Calu3 (cell line): ENCODE data around the gene SRRM1. TPM values are rescaled to one million over a fixed set of nuclear protein-coding genes. Genes with fewer than 3 reads are reported as not detected.

Source experiments
- BruUV-seq: library from RNA; stranded (reverse); fragments of 400-500 nt; replicated peaks from 2 replicates; lab custom pipeline; 2021; lab: Mats Ljungman, UMichigan
- CTCF ChIA-PET: fragments of 300-600 bp; sonication (Branson Sonifier 250); formaldehyde crosslinking; loops from one replicate; lab custom pipeline; 2022; ENCODE audit warnings: antibody characterized with exemption; lab: Charles Lee
- DNase-seq: peaks from one replicate; pipeline ENCODE4 v3.0.0; 2022
- H3K27ac Mint-ChIP-seq: one replicate; pipeline ENCODE4 v1.8.0; 2022; ENCODE audit warnings: mixed read lengths; ENCODE audit not compliant: unreplicated experiment
- H3K27me3 Mint-ChIP-seq: one replicate; pipeline ENCODE4 v1.8.0; 2022; ENCODE audit warnings: mixed read lengths; ENCODE audit not compliant: unreplicated experiment
- H3K36me3 Mint-ChIP-seq: one replicate; pipeline ENCODE4 v1.8.0; 2022; ENCODE audit warnings: mild to moderate bottlenecking, moderate library complexity, mixed read lengths; ENCODE audit not compliant: insufficient read depth, unreplicated experiment
- H3K4me1 Mint-ChIP-seq: one replicate; pipeline ENCODE4 v1.8.0; 2022; ENCODE audit warnings: mild to moderate bottlenecking, low read depth, mixed read lengths; ENCODE audit not compliant: unreplicated experiment
- H3K4me3 Mint-ChIP-seq: one replicate; pipeline ENCODE4 v1.8.0; 2022; ENCODE audit warnings: mild to moderate bottlenecking, low read depth, moderate library complexity, mixed read lengths; ENCODE audit not compliant: unreplicated experiment
- H3K9me3 Mint-ChIP-seq: one replicate; pipeline ENCODE4 v1.8.0; 2022; ENCODE audit warnings: low read depth, mixed read lengths; ENCODE audit not compliant: unreplicated experiment
- CTCF ChIP-seq: fragments of 200-600 bp; IDR thresholded peaks from one replicate; pipeline ENCODE4 v1.8.0; 2022; ENCODE audit warnings: antibody characterized with exemption; ENCODE audit not compliant: unreplicated experiment
- intact Hi-C: fragments of 100-400 bp; cut with micrococcal nuclease; formaldehyde crosslinking; loops from one replicate; pipeline ENCODE4 v1.10.0; 2022; ENCODE audit not compliant: unreplicated experiment
- total RNA-seq: library from RNA; stranded (reverse); gene quantifications from 2 replicates; pipeline ENCODE4 v1.2.3, GENCODE V29; 2022

SRRM1 gene
- total RNA-seq, 1 experiment from 2014 or later, result 130 TPM

- H3K4me1 Mint-ChIP-seq, result no peaks in the 10 kb centered on the region
- H3K27ac Mint-ChIP-seq, result no peak overlapping the region
- no TSS peak for BruUV-seq
- H3K27me3 Mint-ChIP-seq, result no peaks in the 10 kb centered on the region
- intact Hi-C loops, result no loop called here
- H3K36me3 Mint-ChIP-seq, result no peaks in the 10 kb centered on the region
- no peak for DNase-seq
- no peak overlapping the region for H3K4me3 Mint-ChIP-seq
- no peaks in the 10 kb centered on the region for H3K9me3 Mint-ChIP-seq
- TF ChIP-seq CTCF, result no peak
- CTCF ChIA-PET, result no interaction called here
Measured at GRCh38 chr1:24713176-24713575, 70.1 kb downstream of the SRRM1 start.

- H3K4me1 Mint-ChIP-seq, result no peaks in the 10 kb centered on the region
Measured at GRCh38 chr1:24713736-24714135, 70.6 kb downstream of the SRRM1 start.

DNA sequence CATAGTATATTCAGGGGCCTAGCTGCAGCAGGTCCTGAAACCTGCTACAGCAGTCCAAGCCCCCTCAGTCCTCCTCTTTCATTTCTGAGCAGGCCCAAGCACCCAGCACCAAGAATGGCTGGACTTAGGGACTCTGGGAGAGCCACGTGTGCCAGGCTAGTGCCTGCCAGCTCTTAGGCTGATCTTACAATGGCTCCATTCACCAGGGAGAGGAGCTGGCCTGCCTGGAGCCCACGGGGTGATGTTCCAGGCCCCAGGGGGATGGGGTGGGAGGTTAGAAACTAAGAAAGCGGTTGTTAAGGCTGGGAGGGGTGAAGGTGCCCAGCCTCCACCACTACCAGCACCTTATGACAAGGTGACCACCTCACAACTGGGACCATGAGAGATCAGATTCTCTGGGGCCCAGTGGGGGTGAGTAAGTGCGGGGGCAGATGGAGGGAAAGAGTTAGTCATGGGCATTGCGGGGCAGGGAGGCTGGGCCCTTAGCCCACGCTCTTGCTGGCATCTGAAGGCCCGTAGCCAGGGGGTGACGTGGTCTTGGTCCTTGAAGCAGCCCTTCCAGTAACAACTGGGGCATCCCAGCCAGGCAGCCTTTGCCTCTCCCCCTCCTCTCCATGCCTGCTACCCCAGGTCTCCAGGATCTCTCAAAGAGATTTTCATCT is 71.9 kb downstream of the SRRM1 start:
- CTCF ChIA-PET, result no interaction called here
- intact Hi-C loops, result no loop called here
- DNase-seq, result no peak
- no peaks in the 10 kb centered on the region for H3K9me3 Mint-ChIP-seq
- H3K36me3 Mint-ChIP-seq, result no peaks in the 10 kb centered on the region
- H3K4me3 Mint-ChIP-seq, result no peak overlapping the region
- no TSS peak for BruUV-seq
- no peak overlapping the region for H3K27ac Mint-ChIP-seq
- TF ChIP-seq CTCF, result no peak
- H3K27me3 Mint-ChIP-seq, result no peaks in the 10 kb centered on the region
- H3K4me1 Mint-ChIP-seq, result no peaks in the 10 kb centered on the region

More at GRCh38 chr1:24713736-24714135, 70.6 kb downstream of the SRRM1 start:
- no peak for DNase-seq
- Mint-ChIP-seq H3K27ac (no peak overlapping the region), H3K4me3 (no peak overlapping the region), H3K9me3 (no peaks in the 10 kb centered on the region), H3K27me3 (no peaks in the 10 kb centered on the region), H3K36me3 (no peaks in the 10 kb centered on the region)
- intact Hi-C loops, result no loop called here
- no peak for TF ChIP-seq CTCF
- no TSS peak for BruUV-seq
- CTCF ChIA-PET, result no interaction called here

GRCh38 chr1:24715658-24716057 is 72.6 kb downstream of the SRRM1 start:
- no peak overlapping the region for H3K27ac Mint-ChIP-seq
- no TSS peak for BruUV-seq
- H3K4me1 Mint-ChIP-seq, result no peaks in the 10 kb centered on the region
- H3K36me3 Mint-ChIP-seq, result no peaks in the 10 kb centered on the region
- H3K9me3 Mint-ChIP-seq, result no peaks in the 10 kb centered on the region
- no peak overlapping the region for H3K4me3 Mint-ChIP-seq
- intact Hi-C loops, result no loop called here
- CTCF ChIA-PET, result no interaction called here
- no peak for DNase-seq
- no peaks in the 10 kb centered on the region for H3K27me3 Mint-ChIP-seq
- TF ChIP-seq CTCF, result no peak
